ENCODE data around the gene HSPA12B.

HSPA12B gene, protein sequence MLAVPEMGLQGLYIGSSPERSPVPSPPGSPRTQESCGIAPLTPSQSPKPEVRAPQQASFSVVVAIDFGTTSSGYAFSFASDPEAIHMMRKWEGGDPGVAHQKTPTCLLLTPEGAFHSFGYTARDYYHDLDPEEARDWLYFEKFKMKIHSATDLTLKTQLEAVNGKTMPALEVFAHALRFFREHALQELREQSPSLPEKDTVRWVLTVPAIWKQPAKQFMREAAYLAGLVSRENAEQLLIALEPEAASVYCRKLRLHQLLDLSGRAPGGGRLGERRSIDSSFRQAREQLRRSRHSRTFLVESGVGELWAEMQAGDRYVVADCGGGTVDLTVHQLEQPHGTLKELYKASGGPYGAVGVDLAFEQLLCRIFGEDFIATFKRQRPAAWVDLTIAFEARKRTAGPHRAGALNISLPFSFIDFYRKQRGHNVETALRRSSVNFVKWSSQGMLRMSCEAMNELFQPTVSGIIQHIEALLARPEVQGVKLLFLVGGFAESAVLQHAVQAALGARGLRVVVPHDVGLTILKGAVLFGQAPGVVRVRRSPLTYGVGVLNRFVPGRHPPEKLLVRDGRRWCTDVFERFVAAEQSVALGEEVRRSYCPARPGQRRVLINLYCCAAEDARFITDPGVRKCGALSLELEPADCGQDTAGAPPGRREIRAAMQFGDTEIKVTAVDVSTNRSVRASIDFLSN

DNA sequence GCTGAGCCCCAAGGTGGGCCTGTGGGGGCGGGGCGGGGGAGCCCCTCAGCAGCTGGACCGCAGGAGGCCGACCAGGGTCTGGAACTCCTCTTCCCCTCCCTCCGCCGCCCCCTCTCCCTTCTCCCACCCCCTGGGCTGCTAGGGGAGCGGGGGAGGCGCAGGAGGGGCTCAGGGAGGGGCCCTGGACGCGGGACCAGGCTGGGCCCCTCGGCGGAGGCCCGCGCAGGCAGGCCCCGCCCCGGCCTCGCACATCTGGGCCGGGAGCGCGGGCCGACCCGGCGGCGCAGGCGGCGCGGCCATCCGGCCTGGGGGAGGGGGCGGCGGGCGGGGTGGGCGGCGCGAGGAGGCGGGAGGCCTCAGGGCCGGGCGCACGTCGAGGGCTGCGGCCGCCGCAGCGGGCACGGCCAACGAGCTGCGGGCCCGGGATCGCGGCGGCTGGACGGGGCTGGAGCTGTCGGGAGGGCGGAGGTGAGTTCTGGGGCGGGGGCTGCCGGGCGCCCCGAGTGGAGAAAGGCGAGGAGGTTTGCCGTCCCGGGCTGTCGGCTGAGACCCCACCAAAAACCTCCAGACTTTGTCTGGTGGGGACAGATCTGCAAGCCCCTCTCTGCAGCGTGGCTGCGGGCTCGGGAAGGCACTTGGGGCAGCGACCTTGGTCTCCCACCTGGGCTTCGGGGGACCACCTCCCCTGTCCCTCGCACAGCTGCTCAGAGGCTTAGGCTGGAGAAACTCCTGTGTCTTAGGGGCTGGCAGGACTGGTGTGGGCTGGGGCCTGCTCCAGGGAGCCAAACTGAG is at the start of gene HSPA12B:
Gene HSPA12B, plus strand, starts transcription at position 359 of the 792 bp plus-strand sequence. CDS start 5,990 bp downstream, outside the sequence.
- no peak for DNase-seq (ENCODE audit: low read depth in 2 of 2)

DNA sequence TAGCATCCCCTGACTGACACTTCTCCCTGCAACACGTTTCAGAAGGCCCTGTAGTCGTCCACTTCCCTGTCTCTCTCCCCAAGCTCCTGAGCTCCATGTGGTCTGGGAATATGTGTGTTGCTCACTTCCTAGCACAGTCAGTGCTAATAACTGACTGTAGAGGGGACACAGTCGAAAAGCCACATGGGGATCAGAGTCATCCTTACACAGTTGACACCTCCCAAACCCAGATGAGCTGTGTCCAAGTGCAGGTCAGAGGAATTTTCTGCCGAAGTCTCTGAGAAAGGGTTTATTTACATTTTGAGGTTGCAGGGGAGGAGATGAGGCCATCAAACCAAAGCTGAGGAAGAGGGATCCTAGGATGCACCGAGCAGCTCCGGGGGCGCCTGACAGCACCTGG is 47.1 kb upstream of the HSPA12B start:
- DNase-seq (ENCODE audit: low read depth in 2 of 2): no peak

DNA sequence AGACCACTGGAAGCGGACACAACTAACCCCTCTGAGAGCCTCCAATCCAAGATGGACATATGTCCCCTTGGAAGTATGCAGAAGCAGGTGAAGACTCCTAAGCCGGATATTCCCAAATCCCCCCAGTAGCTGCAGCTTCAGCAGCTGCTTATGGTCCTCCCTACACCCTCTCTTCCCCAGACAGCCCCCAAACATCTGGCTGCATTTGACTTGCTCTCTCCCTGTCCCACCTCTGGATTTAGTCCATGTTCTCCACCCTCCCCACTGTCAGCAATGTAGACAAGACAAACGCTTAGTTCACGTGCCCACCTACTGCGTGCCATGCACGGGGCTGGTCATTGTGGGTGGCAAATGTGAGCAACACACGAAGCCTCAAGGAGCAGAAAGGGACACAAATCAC is 46.1 kb upstream of the HSPA12B start:
- DNase-seq (ENCODE audit: low read depth in 2 of 2): no peak

DNA sequence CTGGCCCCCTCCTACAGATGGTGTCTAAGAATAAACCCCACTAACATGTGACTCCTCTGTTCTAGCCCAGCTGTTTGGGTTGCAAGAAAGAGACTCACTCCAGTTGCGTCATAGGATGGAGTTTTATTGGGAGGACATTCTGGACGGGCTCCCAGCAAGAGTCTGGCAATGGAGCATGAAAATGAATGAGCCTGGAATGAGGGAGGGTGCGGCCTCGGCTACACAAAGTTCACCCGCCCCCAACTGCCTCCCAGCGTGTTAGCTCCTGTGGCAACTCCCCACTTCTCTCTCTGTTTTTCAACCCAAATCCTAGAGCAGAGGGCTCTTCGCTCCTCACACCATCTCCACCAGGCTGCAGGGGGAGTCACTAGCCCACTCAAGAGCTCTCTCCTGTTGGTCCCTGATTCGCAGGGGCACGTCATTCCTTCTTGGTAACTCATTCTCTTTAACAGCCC is 45.6 kb upstream of the HSPA12B start:
- DNase-seq (ENCODE audit: low read depth in 2 of 2): no peak

DNA sequence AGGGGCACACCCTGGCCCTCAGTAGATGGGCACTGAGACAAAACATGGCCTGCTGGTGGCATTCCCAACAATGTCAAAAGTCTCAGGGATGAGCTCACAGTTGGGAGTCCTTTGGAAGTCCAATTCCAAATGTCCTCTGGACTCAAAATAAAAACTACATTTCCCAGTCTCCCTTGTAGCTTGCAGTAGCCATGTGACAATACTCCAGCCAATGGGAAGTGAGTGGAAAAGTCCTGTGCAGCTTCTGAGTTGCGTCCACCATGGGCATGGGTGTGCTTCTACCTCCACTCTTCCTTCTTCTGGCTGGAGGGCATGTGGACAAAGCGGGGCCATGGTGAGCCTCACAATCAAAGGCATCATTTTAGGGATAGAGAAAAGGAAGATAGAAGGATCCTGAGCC is 44.8 kb upstream of the HSPA12B start:
- no peak for DNase-seq (ENCODE audit: low read depth in 2 of 2)

DNA sequence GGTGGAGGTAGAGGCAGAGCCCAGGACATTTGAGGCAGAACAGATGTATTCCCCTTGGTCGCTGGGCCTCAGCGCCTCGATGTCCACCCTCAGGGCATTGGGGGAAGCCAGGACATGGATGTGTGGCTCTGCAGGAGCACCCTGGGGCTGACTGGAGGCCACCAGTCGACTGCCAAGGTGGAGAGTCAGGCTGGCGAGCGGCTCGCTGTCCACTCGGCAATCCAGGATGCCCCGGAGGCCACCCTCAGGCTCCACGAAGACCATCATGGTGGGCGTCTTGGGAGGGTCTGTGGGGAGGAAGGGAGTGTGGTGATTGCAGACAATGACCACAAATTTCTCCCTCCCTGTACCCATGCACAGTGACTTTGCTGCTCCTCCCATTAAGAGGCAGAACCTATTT is 42.5 kb upstream of the HSPA12B start:
- DNase-seq (ENCODE audit: low read depth in 2 of 2): no peak

DNA sequence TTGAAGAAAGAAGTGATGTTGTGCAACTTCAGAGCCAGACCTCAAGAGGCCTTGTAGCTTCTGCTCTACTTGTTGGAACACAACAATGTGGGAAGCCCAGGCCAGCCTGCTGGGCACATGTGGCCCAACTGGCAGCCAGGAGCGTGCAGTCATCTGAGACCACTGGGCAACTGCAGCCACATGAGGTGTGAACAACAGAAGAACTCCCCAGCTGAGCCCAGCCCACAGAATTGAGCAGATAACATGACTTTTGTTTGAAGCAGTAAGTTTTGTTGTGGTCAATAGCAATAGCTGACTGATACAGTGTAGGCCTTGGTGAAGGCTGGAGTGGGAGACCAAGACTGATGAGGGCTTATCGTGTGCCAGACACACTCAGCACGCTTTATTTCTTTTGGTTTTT is 42.1 kb upstream of the HSPA12B start:
- no peak for DNase-seq (ENCODE audit: low read depth in 2 of 2)

DNA sequence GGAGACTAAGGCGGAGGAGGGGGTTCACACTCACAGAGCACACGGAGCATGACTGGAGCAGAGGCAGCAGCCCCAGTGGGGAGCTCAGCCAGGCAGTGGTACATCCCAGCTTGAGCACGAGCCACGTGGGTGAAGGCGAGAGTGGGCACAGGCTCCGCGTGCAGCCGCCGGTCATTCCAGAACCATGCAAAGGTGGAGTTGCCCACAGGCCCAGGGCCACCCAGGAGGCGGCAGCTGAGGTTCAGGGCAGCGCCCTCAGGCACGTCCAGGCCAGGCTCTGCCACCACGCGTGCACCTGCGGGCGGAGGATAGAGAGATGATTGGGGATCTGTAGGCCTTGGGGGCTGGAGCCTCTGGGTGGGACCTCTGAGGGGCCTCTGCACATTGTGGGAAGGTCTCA is 41.2 kb upstream of the HSPA12B start:
- no peak for DNase-seq (ENCODE audit: low read depth in 2 of 2)

DNA sequence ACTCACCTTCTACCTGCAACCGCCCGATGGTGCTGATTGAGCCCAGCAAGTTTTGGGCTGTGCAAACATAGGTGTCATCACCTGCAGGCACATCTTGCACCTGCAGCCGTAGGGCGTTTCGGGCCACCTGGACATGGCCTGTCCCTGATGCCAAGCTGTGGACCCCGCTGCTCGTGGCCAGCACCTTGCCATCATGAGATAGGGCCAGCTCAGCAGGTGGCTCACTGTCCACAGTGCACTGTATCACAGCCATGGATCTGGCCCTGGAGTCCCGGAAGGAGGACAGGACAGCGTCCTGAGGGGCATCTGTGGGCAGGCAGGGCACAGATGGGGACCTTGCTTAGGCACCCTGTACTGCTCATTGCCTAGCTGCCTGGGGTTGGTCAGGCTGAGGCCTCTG is 40.6 kb upstream of the HSPA12B start:
- no peak for DNase-seq (ENCODE audit: low read depth in 2 of 2)

DNA sequence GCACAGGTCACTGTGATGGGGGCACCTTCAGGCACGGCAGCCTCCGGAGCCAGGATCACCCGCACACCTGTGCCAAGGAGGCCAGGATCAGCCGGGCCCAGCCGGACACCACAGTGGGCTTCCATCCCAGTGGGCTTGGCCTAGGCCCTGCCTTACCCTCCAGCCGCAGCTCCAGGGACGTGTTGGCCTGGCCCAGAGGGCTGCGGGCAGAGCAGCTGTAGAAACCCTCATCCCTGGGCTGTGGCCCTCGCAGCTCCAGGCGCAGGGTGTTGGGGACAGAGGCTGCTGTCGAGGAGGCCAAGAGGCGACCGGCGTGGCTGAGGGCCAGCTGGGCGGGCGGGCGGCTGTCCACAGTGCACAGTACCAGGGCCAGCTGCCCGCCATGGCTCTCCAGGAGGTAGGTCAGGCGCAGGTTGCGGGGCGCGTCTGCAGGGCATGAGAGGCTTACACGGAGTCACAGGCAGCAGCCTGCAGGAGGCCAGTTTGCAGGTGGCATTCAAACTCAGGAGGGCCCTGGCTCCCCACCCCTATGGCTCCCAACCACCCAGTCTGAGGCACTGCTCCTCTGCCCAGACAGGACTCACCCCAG is 39.7 kb upstream of the HSPA12B start:
- no peak for DNase-seq (ENCODE audit: low read depth in 2 of 2)

DNA sequence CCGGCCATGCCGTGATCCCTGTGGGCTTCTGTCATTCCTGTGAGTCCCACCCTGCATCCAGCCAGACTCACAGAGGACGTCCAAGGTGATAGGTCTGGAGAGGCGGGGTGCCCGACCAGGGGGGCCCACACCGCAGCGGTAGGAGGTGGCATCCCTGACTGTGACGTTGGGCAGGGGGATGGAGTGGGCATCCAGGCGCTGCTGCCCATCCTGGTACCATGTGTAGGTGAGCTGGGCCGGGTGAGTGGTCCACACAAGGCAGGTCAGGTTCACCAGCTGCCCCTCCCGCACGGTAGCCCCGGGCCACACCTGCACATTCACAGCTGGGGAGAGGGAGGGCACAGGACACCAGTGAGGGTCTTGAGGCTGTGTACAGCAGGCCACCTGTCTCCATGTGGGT is 39.1 kb upstream of the HSPA12B start:
- DNase-seq (ENCODE audit: low read depth in 2 of 2): no peak

DNA sequence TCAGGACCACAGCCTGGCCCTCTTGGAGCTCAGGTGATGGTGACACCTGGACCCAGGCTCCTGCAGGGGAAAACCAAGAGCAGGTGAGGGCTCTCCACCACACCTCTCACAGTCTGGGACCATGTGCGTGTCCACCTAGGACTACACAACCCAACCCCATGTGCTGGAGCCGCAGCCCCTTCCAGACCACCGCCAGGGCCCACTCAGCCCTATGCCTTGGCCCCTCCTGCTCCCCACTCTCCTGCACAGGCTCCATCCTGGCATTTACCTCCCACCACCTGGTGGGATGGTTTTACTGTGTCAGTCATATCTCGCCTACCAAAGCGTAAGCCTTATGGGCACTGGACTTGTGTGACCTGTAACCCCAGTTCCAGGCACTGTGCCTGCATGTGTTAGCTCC is 37.6 kb upstream of the HSPA12B start:
- DNase-seq (ENCODE audit: low read depth in 2 of 2): no peak

DNA sequence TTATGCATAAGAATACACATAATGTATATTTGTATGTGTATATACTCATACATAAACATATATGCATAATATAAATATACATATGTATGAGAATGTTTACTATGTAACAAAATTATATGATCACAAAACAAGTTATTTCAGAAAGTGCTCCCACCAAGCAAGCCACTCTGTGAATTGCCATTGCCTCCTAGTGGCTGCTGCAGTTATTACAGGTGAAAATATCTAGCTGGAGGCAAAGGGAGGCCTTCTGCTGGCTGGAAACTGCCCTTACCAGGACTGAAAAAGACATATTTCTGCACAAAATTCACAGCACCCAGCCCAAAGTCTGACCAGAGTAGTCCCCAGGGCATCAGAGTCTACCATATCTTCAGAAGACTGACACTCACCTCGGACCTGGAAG is 36.3 kb upstream of the HSPA12B start:
- DNase-seq (ENCODE audit: low read depth in 2 of 2): no peak

DNA sequence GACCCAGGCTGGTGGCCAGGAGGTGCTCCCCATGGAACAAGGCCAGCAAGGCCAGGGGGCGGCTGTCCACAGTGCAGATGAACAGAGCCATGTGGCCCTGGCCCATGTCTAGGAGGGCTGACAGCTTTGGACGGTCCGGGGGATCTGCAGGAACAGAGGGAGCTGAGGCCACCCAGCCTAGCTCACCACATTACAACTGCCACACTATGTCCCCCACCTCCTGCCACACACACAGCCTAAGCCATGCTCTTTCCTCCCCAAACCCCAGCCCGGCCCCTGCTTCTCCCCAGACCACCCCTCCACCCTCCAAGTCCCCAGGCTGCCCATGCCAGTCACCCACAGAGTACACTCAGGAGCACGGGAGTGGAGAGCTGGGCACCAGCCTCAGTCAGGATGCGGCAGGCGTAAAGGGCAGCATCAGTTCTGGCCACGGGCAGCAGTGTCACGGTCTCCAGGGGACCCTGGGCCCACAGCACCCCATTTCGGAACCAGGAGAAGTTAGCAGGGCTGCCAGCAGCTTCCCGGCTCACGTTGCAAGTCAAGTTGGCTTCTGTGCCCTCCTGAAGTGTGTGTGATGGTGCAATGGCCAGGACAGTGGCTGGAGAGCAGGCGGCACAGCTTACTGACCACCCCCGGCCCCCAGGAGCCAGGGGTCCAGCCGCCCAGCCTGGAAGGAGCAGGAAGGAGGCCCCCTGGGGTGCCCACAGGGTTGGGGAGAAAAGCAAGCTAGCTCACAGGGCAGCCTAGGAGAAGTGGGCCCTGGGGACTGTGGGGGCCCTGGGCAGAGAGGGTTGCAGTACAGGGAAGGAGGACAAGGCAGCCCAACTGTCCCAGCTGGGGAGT is 35.5 kb upstream of the HSPA12B start:
- no peak for DNase-seq (ENCODE audit: low read depth in 2 of 2)

DNA sequence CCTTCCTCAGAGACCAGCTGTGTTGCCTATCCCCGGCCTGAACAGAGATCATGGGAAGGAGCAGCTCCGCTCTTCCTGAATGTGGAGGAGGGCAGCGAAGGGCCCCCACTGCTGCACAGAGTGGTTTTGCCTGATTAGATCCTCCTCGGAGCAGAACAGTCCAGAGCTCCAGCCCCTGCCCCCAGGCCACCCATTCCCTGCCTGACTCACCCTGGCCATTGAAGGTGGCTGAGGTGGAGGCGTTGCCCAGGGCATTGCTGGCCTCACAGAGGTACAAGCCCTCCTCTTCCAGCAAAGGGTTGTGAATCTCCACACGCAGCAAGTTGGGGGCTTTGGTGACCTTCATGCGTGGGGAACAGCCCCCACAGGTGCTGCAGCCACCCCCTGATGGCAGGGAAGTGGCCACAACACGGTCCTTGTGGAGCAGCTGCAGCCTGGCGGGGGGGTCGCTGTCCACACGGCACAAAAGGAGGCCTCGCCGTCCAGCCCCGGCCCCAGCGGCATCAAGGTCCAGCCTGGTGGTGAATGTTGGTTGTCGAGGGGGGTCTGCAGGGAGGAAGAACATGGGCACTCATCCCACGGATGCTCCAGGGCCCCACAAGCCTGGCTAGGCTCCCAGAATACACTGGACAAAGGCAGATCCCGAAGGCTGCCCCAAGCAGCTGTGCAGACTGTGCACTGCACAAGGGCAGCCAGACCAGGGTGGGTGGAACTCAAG is 34.7 kb upstream of the HSPA12B start:
- DNase-seq (ENCODE audit: low read depth in 2 of 2): no peak

DNA sequence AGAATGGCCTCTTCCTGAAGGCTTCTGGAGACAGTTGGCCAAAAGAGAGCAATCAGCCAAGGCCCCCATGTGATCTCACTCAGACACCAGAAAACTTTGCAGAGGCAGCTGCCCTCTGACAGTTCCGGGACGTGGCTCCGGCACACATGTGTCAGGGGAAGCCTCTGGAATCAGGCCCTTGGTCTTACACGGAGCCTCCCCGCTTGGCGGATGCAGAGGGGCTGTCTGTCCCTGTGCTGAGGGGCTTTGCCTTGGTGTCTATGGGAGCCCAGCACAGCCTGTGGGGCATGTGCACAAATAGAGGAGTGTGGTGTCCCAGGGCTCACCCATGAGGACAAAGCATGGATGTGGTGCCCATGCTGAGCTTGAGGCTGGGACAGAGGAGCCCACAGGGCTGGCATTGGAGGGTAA is 33.9 kb upstream of the HSPA12B start:
- no peak for DNase-seq (ENCODE audit: low read depth in 2 of 2)

DNA sequence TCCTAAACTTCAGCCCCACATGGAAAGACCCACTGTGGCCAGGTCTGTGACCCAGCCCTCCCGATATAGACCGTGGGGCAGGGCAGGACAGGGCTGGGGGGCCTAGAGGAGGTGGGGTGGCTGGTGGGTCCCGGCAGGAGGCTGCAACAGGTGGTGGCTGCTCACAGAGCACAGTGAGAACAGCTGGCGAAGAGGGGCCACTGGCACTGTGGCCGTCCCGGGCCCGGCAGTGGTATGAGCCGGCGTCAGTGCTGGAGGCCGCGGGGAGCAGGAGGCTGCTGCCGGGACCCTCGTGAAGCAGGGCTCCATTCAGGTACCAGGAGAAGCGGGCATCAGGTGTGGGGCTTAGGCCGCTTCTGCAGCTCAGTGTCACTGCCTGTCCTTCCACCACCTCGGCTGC is 33.4 kb upstream of the HSPA12B start:
- DNase-seq (ENCODE audit: low read depth in 2 of 2): no peak

DNA sequence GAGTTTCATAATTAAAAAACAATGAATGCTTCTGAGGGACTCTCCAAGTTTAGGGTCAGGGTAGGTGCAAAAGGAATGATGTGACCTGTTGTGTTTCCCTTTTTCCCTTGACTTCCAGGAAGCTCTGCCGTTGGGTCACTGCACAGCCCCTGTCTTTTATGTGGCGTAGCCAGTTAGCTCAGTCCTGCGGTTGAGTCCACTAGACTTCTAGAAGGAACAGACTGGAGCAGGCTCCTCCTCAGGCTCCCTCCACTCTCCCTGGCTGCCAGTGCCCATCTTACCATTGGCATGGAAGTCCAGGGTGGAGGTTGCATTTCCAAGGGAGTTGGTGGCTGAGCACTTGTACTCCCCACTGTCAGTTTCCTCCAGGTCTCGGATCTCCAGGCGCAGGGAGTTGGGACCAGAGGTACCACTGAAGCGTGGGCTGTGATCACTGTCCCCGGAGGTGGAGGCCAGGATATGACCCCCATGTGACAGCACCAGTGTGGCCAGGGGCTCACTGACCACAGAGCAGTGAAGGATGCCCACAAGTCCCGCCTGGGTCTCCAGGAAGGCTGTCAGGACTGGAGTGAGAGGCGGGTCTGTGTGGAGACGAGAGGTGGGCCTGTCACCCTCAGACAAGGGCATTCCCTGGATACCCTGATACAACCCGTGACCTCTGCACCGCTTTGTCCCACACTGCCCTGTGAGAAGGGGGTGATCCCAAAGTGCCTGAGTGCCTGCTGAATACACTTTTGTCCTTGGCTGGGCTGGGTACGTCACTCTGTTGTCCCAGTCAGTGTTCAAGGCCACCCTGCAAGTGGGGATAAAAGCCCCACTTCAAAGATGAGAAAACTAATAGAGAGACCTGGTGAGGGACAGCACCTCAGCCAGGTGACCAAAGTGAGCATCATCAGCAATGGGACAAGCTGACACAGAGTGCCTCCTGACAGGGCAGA is 31.2 kb upstream of the HSPA12B start:
- no peak for DNase-seq (ENCODE audit: low read depth in 2 of 2)

DNA sequence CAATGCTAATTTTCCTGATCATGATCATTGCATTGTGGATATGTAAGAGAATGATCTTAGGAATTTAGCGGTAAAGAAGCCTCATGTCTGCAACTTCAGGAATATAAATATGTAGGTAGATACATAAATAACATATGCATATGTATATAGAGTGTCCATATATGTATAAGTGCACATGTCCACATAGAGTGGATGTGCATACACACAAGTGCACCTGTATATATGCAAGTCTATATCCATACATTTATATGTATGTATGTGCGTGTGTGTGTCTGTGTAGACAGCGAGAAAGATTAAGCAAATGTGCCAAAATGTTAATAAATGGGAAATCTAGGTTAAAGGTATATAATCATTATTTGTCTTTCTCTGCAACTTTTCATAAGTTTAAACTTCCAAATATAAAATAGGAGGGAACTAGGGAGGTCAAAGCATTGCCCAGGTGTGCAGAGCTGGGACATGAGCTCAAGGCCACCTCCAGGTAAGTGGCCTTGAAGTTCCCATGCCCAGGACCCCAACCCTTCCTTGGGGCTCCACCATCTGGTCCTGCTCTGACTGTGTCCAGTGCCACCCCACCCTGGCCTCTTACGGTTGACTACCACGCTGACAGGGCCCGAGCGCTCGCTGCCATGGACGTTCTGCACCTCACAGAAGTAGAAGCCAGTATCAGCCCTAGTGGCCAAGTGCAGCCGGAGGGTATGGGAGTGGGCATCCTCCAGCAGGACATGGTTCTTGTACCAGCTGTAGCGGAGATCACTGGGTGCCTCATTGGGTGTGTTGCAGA is 29.7 kb upstream of the HSPA12B start:
- DNase-seq (ENCODE audit: low read depth in 2 of 2): no peak
